ENCODE results near the gene TREML1. TPM values are rescaled to one million over a fixed set of nuclear protein-coding genes. Genes with fewer than 3 reads are reported as not detected.
A peak's percentile ranks its signal among the peaks of the same experiment; 100 is the strongest.

Gene TREML1
- total RNA-seq, 1 donor from 2014 or later: not detected

- no peak for DNase-seq
These were observed 23.5 kb upstream of the TREML1 start for GRCh38 chr6:41177695-41178094.

GRCh38 chr6:41177287-41177686 lies 23.1 kb upstream of the TREML1 start:
- DNase-seq: no peak

GRCh38 chr6:41176189-41176588 lies 22.0 kb upstream of the TREML1 start:
- no peak for DNase-seq

- DNase-seq: no peak
These were observed 20.9 kb upstream of the TREML1 start for GRCh38 chr6:41175084-41175483.

GRCh38 chr6:41174610-41175009 lies 20.5 kb upstream of the TREML1 start:
- DNase-seq: no peak

GRCh38 chr6:41171908-41172307 lies 17.8 kb upstream of the TREML1 start:
- no peak for DNase-seq

GRCh38 chr6:41170547-41171160 lies 16.5 kb upstream of the TREML1 start:
- DNase-seq: no peak

GRCh38 chr6:41167173-41167963 lies 13.2 kb upstream of the TREML1 start:
- peak; percentile 60 for DNase-seq

GRCh38 chr6:41164551-41165120 lies 10.5 kb upstream of the TREML1 start:
- peak; percentile 40 for DNase-seq

- DNase-seq: peak; percentile 31
These were observed 9.2 kb upstream of the TREML1 start for GRCh38 chr6:41163419-41163717.

GRCh38 chr6:41162687-41163418 lies 8.7 kb upstream of the TREML1 start, which contains the start of gene TREM2:
Gene TREM2 (minus strand): TSS chr6:41163116. CDS start chr6:41163082, 34 bp downstream.
- DNase-seq: no peak

GRCh38 chr6:41161851-41162552 lies 7.9 kb upstream of the TREML1 start:
- DNase-seq: no peak

- no peak for DNase-seq
These were observed 7.2 kb upstream of the TREML1 start for GRCh38 chr6:41161380-41161779.

GRCh38 chr6:41160933-41161332 lies 6.8 kb upstream of the TREML1 start:
- DNase-seq: no peak

- peak; percentile 83 for DNase-seq
These were observed 5.4 kb upstream of the TREML1 start for GRCh38 chr6:41159415-41160082.

- DNase-seq: no peak
These were observed 3.2 kb upstream of the TREML1 start for GRCh38 chr6:41157323-41157722.

GRCh38 chr6:41156771-41157170 lies 2.6 kb upstream of the TREML1 start:
- no peak for DNase-seq

- no peak for DNase-seq
These were observed 1.9 kb upstream of the TREML1 start for GRCh38 chr6:41156001-41156400.

- DNase-seq: peak; percentile 3
These were observed 1.1 kb upstream of the TREML1 start for GRCh38 chr6:41155132-41155805.

GRCh38 chr6:41153451-41153850 lies 696 bp downstream of the TREML1 start:
- no peak for DNase-seq

GRCh38 chr6:41150671-41151070 lies 3.5 kb downstream of the TREML1 start:
- no peak for DNase-seq
